RWPE2 (cell line): ENCODE data around the gene WNT16.
A peak's percentile ranks its signal among the peaks of the same experiment; 100 is the strongest.

Experiments
- ATAC-seq: fragments of 200-7000 bp; cut with Tn5 transposase; 3 replicates; pipeline ENCODE4 v1.9.1; 2021; ENCODE audit warnings: low read depth
- DNase-seq: peaks from one replicate; pipeline ENCODE4 v3.0.0-alpha.2; 2020; ENCODE audit warnings: low spot score
- H3K27ac ChIP-seq: fragments of 450-650 bp; 2 replicates; pipeline ENCODE4 v1.5.1; 2017; ENCODE audit warnings: mild to moderate bottlenecking; ENCODE audit not compliant: poor library complexity, severe bottlenecking
- H3K27me3 ChIP-seq: fragments of 250-450 bp; sonication (Bioruptor Pico); 2 replicates; pipeline ENCODE4 v1.5.1; 2021; ENCODE audit warnings: mild to moderate bottlenecking, moderate library complexity; ENCODE audit not compliant: insufficient read depth, poor library complexity, severe bottlenecking
- H3K36me3 ChIP-seq: fragments of 250-450 bp; sonication (Bioruptor Pico); 2 replicates; pipeline ENCODE4 v1.5.1; 2020; ENCODE audit warnings: low read depth, mild to moderate bottlenecking, moderate library complexity
- H3K4me1 ChIP-seq: fragments of 250-450 bp; sonication (Bioruptor Pico); 2 replicates; pipeline ENCODE4 v1.5.1; 2021; ENCODE audit warnings: mild to moderate bottlenecking, moderate library complexity; ENCODE audit not compliant: insufficient read depth, poor library complexity, severe bottlenecking
- H3K4me3 ChIP-seq: fragments of 250-450 bp; sonication (Bioruptor Pico); 2 replicates; pipeline ENCODE4 v1.5.1; 2021; ENCODE audit warnings: mild to moderate bottlenecking, moderate library complexity; ENCODE audit not compliant: severe bottlenecking
- H3K9me3 ChIP-seq: fragments of 250-450 bp; sonication (Bioruptor Pico); 2 replicates; pipeline ENCODE4 v1.5.1; 2021; ENCODE audit warnings: mild to moderate bottlenecking, moderate library complexity; ENCODE audit not compliant: severe bottlenecking
- TF ChIP-seq, protein P1 (sequence below): fragments of 450-650 bp; IDR thresholded peaks from one replicate; pipeline ENCODE4 v1.5.1; 2017; ENCODE audit warnings: mild to moderate bottlenecking, moderate library complexity; ENCODE audit not compliant: poor library complexity, severe bottlenecking

The WNT16 gene

GRCh38 chr7:121352323-121352722 is 23.5 kb downstream of the WNT16 start:
- DNase-seq (no peak), ATAC-seq (no peak)
- Histone ChIP-seq H3K36me3 (peaks cover 57% of the 10 kb centered on the region), H3K4me3 (no peak overlapping the region), H3K27me3 (no peaks in the 10 kb centered on the region), H3K9me3 (no peaks in the 10 kb centered on the region), H3K27ac (no peak overlapping the region), H3K4me1 (no peaks in the 10 kb centered on the region)
- TF ChIP-seq, protein P1, sequence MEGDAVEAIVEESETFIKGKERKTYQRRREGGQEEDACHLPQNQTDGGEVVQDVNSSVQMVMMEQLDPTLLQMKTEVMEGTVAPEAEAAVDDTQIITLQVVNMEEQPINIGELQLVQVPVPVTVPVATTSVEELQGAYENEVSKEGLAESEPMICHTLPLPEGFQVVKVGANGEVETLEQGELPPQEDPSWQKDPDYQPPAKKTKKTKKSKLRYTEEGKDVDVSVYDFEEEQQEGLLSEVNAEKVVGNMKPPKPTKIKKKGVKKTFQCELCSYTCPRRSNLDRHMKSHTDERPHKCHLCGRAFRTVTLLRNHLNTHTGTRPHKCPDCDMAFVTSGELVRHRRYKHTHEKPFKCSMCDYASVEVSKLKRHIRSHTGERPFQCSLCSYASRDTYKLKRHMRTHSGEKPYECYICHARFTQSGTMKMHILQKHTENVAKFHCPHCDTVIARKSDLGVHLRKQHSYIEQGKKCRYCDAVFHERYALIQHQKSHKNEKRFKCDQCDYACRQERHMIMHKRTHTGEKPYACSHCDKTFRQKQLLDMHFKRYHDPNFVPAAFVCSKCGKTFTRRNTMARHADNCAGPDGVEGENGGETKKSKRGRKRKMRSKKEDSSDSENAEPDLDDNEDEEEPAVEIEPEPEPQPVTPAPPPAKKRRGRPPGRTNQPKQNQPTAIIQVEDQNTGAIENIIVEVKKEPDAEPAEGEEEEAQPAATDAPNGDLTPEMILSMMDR = no peak

DNA sequence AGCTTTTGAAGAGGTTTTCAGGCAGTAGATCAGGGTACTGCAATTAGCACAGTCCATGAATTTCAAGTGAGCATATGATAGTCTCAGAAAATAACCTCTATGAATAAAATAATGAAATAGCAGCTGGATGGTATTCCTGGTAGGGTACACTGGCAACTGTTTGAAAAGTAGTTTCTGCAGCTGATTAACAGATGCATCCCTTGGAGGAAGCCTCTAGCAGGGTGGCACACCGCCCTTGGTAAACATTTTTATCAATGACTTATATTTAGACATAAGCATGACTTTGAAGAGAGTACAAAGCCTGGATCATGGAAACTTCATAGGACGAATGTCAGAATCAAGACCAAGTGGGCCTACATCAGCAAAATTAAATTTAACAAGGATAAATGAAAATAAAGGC is 26.8 kb downstream of the WNT16 start:
- Histone ChIP-seq H3K36me3 (peaks cover 86% of the 10 kb centered on the region), H3K27ac (no peak overlapping the region), H3K4me3 (no peak overlapping the region), H3K4me1 (no peaks in the 10 kb centered on the region), H3K9me3 (no peaks in the 10 kb centered on the region), H3K27me3 (no peaks in the 10 kb centered on the region)
- ATAC-seq (no peak), DNase-seq (no peak)
- TF ChIP-seq, protein P1 = no peak

DNA sequence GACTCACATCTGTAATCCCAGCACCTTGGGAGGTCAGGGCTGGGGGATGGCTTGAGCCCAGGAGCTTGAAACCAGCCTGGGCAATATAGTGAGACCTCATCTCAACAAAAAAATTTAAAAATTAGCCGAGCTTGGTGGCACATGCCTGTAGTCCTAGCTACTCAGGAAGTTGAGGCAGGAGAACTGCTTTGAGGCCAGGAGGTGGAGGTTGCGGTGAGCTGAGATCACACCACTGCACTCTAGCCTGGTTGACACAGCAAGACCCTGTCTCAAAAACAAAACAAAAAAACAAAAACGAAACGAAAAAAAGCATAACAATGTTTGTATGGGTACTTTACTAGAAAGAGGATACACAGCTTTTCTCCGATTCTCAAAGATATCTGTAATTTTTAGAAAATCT is 31.8 kb downstream of the WNT16 start:
- H3K27ac ChIP-seq = no peak overlapping the region
- no peaks in the 10 kb centered on the region for H3K27me3 ChIP-seq
- H3K9me3 ChIP-seq = no peaks in the 10 kb centered on the region
- TF ChIP-seq, protein P1 = no peak
- no peaks in the 10 kb centered on the region for H3K4me1 ChIP-seq
- no peak overlapping the region for H3K4me3 ChIP-seq
- DNase-seq (no peak), ATAC-seq (no peak)
- H3K36me3 ChIP-seq = peaks cover 88% of the 10 kb centered on the region

- no peaks in the 10 kb centered on the region for H3K9me3 ChIP-seq
- ATAC-seq = no peak
- H3K27me3 ChIP-seq = no peaks in the 10 kb centered on the region
- DNase-seq = no peak
- TF ChIP-seq, protein P1 = peak; percentile 87
- no peaks in the 10 kb centered on the region for H3K4me1 ChIP-seq
- peaks cover 84% of the 10 kb centered on the region for H3K36me3 ChIP-seq
- no peak overlapping the region for H3K4me3 ChIP-seq
- no peak overlapping the region for H3K27ac ChIP-seq
Observed at GRCh38 chr7:121366852-121367431, 38.1 kb downstream of the WNT16 start.

DNA sequence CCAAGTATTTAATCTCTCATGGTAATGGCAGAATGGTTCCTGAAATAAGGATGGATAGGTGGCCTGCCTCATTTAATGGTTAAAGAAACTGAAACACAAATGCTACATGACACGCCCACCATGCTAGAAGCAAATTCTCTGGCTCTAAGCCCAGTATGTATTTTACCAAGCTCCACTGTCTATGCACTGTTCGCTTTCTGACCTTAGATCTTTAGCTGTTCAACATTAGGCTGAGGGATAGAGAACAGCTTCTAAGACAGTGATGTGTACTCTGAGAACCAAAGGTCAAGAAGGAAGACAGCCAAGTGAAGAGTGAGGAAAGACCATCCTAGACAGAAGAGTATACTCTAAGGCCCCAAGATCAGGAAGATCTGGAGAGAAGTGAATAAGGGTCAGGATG is 40.7 kb downstream of the WNT16 start:
- Histone ChIP-seq H3K9me3 (no peaks in the 10 kb centered on the region), H3K27ac (no peak overlapping the region), H3K4me3 (no peak overlapping the region), H3K36me3 (peaks cover 83% of the 10 kb centered on the region), H3K27me3 (no peaks in the 10 kb centered on the region), H3K4me1 (no peaks in the 10 kb centered on the region)
- ATAC-seq (no peak), DNase-seq (no peak)
- TF ChIP-seq, protein P1 = no peak
